NCI-H2107 treated with DMSO at 0.1 percent for 48 hours (cell line): ENCODE data around the gene PMP22.

Source experiments
- DNase-seq: peaks from one replicate; lab custom pipeline; 2025; ENCODE audit not compliant: unreplicated experiment; lab: John Stamatoyannopoulos, UW

The PMP22 gene

GRCh38 chr17:15278380-15278779, 13.3 kb upstream of the PMP22 start:
- no peak for DNase-seq

DNA sequence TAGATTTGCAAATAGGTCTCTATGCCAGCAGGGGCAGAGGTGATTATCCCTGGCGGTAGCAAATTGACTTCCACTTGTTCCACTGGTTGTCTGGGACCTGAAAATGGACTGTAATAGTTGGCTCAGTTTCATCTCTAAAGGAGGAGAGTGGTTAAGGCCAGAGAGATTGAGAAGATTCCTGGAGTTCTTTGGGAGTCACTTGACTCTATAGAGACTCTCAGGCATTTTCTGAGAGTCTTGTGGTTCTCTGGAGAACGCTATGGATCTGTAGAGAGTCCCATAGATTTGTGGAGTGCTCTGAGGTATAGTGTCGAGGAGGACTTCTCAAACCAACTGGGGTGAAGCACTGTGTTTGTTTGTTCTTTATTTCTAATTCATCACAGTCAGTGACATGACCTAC, 8.9 kb upstream of the PMP22 start:
- DNase-seq, result no peak

DNA sequence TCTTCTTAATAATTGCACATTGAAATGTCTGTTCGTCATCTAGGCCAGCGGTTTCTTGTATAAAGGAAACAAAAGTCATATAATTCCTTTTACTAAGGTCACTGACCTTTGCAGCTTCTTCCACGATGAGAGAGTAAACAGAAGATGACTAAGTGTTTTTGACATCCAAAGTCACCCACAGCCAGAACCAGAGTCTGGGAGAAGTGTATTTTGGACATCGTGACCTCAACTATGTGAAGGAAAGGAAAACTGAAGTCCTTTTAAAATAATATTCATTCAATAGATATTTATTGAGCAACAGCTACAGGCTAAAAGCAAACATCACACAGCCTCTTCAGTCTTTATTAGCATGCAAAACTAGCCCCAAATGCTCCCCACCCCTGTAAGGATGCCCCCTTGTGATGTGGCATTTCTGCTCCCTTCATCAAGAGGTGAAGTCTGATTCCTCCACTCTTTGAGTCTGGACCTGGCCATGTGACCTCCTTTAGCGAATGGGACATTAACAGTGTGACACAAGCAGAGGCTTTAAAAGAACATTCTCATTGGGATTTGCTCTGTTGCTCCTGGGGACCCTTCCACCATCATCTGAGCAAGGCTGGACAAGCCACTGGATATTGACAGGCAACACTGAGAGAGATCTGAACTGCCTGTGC, 8.1 kb upstream of the PMP22 start:
- no peak for DNase-seq

- DNase-seq, result no peak
These were observed 6.6 kb upstream of the PMP22 start for GRCh38 chr17:15271741-15272140.

- DNase-seq, result no peak
These were observed 5.7 kb upstream of the PMP22 start for GRCh38 chr17:15270628-15271381.

DNA sequence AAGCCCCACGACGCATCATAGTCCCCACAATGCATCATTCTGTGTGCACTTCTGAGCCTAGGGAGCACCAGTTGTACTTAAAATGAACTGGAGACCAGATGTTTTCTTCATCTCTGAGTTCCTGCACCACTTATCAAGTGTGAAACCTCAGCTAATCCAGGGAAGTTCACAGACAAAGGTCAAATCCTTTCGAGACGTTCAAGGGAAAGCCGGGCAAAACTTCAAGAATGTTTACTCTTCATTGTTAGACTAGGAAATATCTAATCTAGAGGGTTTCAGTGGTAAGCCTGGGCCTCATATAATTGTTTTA, 4.6 kb upstream of the PMP22 start:
- DNase-seq, result no peak

GRCh38 chr17:15269087-15269779, 4.1 kb upstream of the PMP22 start:
- DNase-seq, result no peak

DNA sequence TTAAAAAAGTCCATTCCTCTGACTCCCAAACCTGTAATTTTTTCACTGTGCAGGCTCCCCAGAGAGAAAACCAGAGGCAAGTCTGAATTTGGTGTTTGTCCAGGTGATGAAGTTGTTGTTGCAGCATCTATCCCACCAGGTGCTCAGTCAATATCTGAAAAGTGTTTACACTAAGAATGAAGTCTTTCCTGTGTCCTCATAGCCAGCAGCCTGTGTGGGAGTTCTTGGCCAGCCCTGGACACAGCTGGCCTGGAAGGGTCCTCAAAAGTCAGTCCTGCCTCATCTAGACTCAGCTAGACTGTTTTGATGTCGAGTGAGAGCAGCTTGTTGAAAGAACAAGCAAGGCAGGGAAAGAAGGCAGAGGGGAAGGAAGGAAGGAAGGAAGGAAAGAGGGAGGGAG, 3.3 kb upstream of the PMP22 start:
- no peak for DNase-seq

- no peak for DNase-seq
These were observed 2.9 kb upstream of the PMP22 start for GRCh38 chr17:15267996-15268395.

DNA sequence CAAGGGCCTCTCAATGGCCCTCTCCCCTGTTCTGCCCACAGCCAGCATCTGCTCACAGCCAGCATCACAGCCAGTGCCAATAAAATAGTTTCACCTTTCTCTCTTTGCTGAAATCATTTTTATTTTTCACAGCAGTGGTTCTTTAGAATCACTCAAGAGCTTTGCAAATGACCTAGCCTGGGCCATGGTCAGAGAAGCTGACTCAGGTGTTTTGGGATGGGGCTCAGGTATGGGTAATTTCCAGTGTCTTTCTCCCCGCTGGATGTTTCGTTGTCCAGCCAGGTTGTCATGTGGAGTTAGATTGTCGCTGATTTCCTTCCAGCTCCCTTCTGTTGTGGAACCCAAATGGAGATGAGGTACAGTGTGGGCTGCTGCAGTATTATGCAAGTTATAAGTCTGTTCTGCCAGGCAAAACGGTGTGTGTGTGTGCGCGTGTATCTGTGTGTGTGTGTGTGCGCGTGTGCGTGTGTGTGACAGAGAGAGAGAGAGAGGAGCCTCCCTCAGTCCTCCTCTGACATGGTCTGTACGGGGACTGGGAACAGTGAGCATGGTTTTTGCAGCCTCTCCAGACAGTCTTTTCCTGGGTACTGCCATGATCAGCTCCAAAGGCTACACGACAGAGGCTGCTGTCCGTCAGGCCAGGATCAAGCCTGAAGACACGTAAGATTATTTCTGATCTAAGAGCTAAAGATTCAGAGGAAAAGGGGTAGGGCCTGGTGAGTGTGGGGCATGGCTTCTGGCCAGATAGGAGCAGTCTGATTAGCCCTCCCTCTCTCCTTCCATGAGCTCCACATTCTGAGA, 1.4 kb upstream of the PMP22 start:
- no peak for DNase-seq

DNA sequence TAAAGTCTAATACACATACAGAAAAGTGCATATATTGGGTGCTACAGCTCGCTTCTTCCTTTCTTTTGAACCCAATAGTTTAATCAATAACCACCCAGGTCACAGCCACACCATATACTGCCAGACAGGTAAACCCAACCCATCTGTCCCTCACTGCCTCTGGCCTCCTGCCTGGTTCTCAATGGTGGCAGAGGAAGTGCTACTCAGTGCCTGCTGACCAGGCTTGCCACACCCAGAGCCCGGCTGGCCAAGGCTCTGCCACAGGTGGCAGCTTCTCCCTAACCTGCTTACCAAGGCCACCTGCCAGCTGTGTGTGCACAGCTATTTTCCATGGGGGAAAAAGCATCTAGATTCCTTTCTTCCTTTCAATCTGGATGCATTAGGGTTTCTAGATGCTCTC, 584 bp downstream of the PMP22 start:
- DNase-seq, result no peak

GRCh38 chr17:15263680-15264079, 1.4 kb downstream of the PMP22 start:
- DNase-seq, result no peak

DNA sequence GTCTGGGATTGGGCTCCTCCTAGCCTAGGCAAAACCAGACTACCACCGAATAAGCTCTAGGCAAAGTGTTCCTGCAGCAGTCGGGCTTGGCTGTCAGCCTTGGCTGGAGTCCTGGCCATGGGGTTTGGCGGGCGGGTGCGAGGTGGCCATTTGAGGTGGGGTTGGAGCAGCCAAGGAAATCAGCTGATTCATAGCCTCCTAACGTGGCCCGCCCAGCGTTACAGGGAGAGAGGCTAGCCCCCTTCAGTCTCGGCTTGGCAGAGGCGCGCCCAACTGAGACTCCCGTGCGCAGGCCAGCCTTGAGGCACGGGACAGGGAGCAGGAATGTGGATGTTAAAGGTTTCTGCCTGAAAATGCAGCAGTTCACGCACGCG, 1.9 kb downstream of the PMP22 start:
- DNase-seq, result no peak

- no peak for DNase-seq
These were observed 2.6 kb downstream of the PMP22 start for GRCh38 chr17:15262291-15263205.

- DNase-seq, result no peak
These were observed 3.3 kb downstream of the PMP22 start for GRCh38 chr17:15261802-15262290.

GRCh38 chr17:15261258-15261801, 3.8 kb downstream of the PMP22 start:
- DNase-seq, result no peak

GRCh38 chr17:15260376-15261257, 4.5 kb downstream of the PMP22 start:
- no peak for DNase-seq

GRCh38 chr17:15257796-15258512, 7.2 kb downstream of the PMP22 start:
- no peak for DNase-seq
